ENCODE data around the gene PLCL1. TPM values are rescaled to one million over a fixed set of nuclear protein-coding genes. Genes with fewer than 3 reads are reported as not detected.

The PLCL1 gene
- total RNA-seq, 2 donors from 2014 or later, result 25.6 to 26.2 TPM

GRCh38 chr2:197869501-197870111, 65.2 kb downstream of the PLCL1 start:
- H3K36me3 ChIP-seq, result no peaks in the 10 kb centered on the region
- no peaks in the 10 kb centered on the region for H3K27me3 ChIP-seq (replicated peaks; ENCODE audit: insufficient read depth)
- no peak for DNase-seq (ENCODE audit: low spot score)
- peaks cover 17 to 45% of the 10 kb centered on the region in 2 donors for H3K4me1 ChIP-seq (ENCODE audit: control insufficient read depth in 1 of 2, low read depth in 2 of 2)
- H3K4me3 ChIP-seq, result no peak overlapping the region
- H3K27ac ChIP-seq, result no peak overlapping the region
- TF ChIP-seq CTCF (IDR thresholded peaks at IDR 0.05), result no peak
- ATAC-seq (ENCODE audit: insufficient number of reproducible peaks, low FRiP score, low read depth), result no peak
- no peaks in the 10 kb centered on the region for H3K9me3 ChIP-seq

GRCh38 chr2:197870137-197870536, 65.7 kb downstream of the PLCL1 start:
- no peak overlapping the region for H3K4me3 ChIP-seq
- TF ChIP-seq CTCF (IDR thresholded peaks at IDR 0.05), result no peak
- H3K27ac ChIP-seq, result no peak overlapping the region
- ATAC-seq (ENCODE audit: insufficient number of reproducible peaks, low FRiP score, low read depth) (no peak), DNase-seq (ENCODE audit: low spot score) (no peak)
- H3K36me3 ChIP-seq, result no peaks in the 10 kb centered on the region
- no peaks in the 10 kb centered on the region for H3K27me3 ChIP-seq (replicated peaks; ENCODE audit: insufficient read depth)
- H3K4me1 ChIP-seq (ENCODE audit: control insufficient read depth in 1 of 2, low read depth in 2 of 2), result peaks cover 17 to 40% of the 10 kb centered on the region in 2 donors
- no peaks in the 10 kb centered on the region for H3K9me3 ChIP-seq

GRCh38 chr2:197871780-197872456, 67.5 kb downstream of the PLCL1 start:
- no peak for DNase-seq (ENCODE audit: low spot score)
- Histone ChIP-seq H3K36me3 (no peaks in the 10 kb centered on the region), H3K27me3 (replicated peaks; ENCODE audit: insufficient read depth) (no peaks in the 10 kb centered on the region), H3K4me3 (no peak overlapping the region), H3K4me1 (ENCODE audit: control insufficient read depth in 1 of 2, low read depth in 2 of 2) (peaks cover 23 to 42% of the 10 kb centered on the region in 2 donors), H3K9me3 (no peaks in the 10 kb centered on the region), H3K27ac (no peak overlapping the region)
- ATAC-seq (ENCODE audit: insufficient number of reproducible peaks, low FRiP score, low read depth), result no peak
- no peak for TF ChIP-seq CTCF (IDR thresholded peaks at IDR 0.05)

GRCh38 chr2:197873293-197873701, 68.9 kb downstream of the PLCL1 start:
- H3K9me3 ChIP-seq, result no peaks in the 10 kb centered on the region
- no peak overlapping the region for H3K27ac ChIP-seq
- no peak for DNase-seq (ENCODE audit: low spot score)
- H3K27me3 ChIP-seq (replicated peaks; ENCODE audit: insufficient read depth), result no peaks in the 10 kb centered on the region
- H3K4me3 ChIP-seq, result no peak overlapping the region
- no peaks in the 10 kb centered on the region for H3K36me3 ChIP-seq
- H3K4me1 ChIP-seq (ENCODE audit: control insufficient read depth in 1 of 2, low read depth in 2 of 2), result peaks cover 28 to 53% of the 10 kb centered on the region in 2 donors
- no peak for TF ChIP-seq CTCF (IDR thresholded peaks at IDR 0.05)
- no peak for ATAC-seq (ENCODE audit: insufficient number of reproducible peaks, low FRiP score, low read depth)

- no peak for ATAC-seq (ENCODE audit: insufficient number of reproducible peaks, low FRiP score, low read depth)
- DNase-seq (ENCODE audit: low spot score), result no peak
- TF ChIP-seq CTCF (IDR thresholded peaks at IDR 0.05), result no peak
- Histone ChIP-seq H3K4me1 (ENCODE audit: control insufficient read depth in 1 of 2, low read depth in 2 of 2) (peaks cover 34 to 74% of the 10 kb centered on the region in 2 donors), H3K9me3 (no peaks in the 10 kb centered on the region), H3K36me3 (no peaks in the 10 kb centered on the region), H3K4me3 (no peak overlapping the region), H3K27ac (no peak overlapping the region), H3K27me3 (replicated peaks; ENCODE audit: insufficient read depth) (no peaks in the 10 kb centered on the region)
Observed at GRCh38 chr2:197875763-197876162, 71.4 kb downstream of the PLCL1 start.
